Left cardiac atrium (tissue), 4 donors: ENCODE measurements around the gene KCNQ1OT1. TPM values are rescaled to one million over a fixed set of nuclear protein-coding genes. Genes with fewer than 3 reads are reported as not detected.
A peak's percentile ranks its signal among the peaks of the same experiment; 100 is the strongest.

Experiments used
- ATAC-seq, 2 donors: fragments of 200-7000 bp; cut with Tn5 transposase; one replicate each; pipeline ENCODE4 v1.9.1; 2020; ENCODE audit warnings: mild to moderate bottlenecking in 2 of 2, moderate library complexity in 2 of 2
- DNase-seq: peaks from one replicate; pipeline ENCODE4 v3.0.0-alpha.2; 2020
- intact Hi-C, 2 donors: fragments of 100-400 bp; cut with DNase I; formaldehyde crosslinking; loops; one replicate each; pipeline versions ENCODE4 v1.14.1 to v1.15.1; 2022 to 2023
- total RNA-seq, 2 donors: library from RNA; stranded (reverse); fragmentation: NEBNext Ultra II Directional; extraction: Animal tissue kit (Norgen Biotek cat#: 25700); gene quantifications; one replicate each; pipeline ENCODE4 v1.2.1, GENCODE V29; 2021
- donor health status: DM: no; HTN: yes; CAD: no.
- donor health status: DM: no; HTN: yes; CAD: no; lungs with severe emphysema.
- donor health status: DM: yes; HTN: yes; CAD: no.
- donor health status: Dilated cardiomyopathy.

KCNQ1OT1 gene
- total RNA-seq, 2 donors from 2014 or later: 0.59 to 0.81 TPM

DNA sequence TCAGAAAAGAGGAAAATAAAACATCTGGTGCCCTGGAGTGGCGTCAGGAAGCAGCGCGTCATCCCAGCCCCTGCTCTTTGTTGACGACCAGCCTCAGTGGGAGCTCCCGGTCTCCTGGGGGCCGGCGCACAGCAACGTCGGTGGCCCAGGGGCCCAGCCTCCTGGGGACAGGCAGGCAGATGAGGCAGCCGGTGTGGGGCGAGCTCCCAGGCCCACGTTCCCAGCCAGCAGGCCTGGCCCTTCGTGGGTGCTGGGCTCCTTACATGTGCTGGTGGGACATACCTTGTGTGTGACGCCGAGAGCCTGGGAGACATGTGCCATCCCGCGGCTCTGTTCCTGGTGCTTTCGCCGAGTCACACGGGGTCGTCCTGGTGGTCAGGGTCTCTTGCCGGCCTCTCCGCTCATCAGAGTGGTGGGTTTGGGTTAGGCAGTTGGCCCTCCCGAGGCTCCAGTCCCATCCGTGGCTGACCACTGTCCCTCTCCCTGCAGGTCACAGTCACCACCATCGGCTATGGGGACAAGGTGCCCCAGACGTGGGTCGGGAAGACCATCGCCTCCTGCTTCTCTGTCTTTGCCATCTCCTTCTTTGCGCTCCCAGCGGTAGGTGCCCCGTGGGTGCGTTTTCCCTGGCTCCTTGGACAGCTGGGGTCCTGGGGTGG is 116.7 kb downstream of the KCNQ1OT1 start:
- intact Hi-C loops: no loop called here
- ATAC-seq: no peak
- DNase-seq: peak; percentile 15

DNA sequence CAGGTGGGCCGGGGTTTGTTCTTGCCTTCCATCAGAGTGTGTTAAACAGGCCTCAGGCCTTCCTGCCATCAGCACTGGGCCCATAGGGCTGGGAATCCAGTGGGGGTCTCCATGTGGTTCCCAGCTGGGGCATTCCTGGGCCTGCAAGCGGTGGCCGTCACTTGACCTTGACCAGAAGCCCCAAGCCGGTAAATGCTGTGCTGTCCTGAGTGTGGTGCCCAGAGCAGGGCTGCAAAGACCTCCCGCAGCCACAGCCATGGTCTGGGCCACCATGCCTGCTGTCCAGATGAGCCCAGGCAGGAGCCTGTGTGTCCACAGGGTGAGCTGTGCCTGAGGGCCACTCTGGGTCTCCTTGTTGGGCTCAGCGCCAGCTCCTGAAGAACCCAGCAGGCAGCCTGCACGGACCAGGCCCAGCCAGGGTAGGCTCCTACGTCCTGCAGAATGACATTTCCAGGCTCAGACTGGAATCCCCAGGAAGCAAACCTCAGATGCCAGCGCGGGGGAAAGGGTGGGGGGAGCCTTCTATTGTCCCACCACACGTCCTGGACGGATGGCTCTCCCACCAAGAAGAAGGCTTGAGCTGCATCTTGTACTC is 117.3 kb downstream of the KCNQ1OT1 start:
- DNase-seq (peak; percentile 20), ATAC-seq (no peak)
- intact Hi-C loops: no loop called here

DNA sequence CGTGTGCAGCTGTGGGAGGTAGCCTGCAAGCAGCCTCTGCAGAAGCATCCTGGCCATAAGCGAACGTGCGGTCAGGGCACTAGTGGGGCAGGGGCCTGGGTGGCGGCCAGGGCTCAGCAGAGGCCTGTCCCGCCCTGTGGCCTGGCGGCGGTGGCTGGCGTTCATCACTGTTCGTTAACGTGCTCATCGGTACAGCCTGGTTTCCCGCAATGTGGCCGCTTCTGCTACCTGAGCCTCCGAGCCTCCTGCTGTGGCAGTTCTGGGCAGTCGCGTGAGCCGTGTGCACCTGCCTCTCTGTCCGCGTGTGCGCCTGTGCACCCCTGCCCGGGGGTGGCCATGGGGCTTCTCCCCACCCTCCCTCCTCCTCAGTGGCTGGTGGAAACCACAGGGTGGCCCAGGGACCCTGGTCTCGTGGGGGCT is 117.9 kb downstream of the KCNQ1OT1 start:
- DNase-seq (peak; percentile 12), ATAC-seq (no peak)
- intact Hi-C loops: no loop called here

DNA sequence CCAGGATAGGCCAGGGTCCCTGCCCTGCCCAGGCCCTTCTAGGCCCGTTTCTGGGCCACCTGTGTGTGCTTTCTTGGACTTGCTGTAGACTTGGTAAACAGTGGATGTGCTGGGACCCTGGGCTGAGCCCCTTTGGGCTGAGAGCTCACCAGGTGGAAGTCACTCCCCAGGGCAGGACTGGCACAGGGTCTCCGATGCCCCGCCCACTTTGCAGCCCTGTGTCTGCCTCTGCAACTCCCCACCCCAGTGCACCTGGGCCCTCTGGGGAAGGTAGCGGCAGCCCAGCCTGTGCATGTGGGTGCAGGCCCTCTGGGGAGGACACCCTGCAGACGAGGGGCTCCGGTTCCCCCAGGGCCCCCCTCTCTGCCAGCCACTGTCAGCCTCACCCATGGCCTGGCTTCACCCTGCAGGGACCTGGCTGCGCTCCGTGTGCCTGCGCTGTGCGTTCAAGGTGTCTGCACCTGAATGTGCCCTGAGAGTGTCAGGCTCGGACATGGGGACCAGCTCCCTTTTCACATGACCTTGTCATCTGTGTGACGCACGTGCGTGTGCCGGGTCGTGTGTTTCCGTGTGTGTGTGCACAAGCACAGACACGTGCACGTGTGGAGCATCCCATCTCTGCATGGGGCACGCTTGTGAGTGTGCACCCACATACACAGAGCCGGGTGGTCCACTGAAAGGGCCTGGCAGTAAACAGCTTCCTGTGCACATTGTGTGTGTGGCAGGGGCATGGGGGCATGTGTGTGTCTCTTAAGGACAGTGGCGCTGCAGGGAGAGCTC is 118.5 kb downstream of the KCNQ1OT1 start:
- intact Hi-C loops: no loop called here
- peak; percentile 7 for DNase-seq
- no peak for ATAC-seq

DNA sequence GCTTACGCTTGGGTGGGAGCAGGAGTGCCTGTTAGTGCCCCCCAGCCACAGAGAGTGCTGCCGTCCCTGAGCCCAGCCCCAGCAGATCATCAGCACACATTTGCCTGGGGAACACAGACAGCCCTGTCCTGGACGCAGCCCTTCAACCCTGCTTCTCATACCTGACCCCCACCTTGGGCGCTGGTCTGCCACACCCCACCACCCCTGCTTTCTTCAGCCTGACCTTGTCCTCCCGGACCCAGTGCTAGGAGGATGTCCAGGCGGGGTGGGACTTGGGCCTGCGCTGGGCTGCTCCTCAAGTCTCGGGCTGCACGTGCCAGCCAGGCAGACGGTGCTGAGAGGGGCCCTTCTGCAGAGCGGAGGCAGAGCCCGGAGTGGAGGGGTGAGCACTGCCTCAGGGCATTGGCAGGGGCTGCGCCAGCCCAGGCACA is 119.2 kb downstream of the KCNQ1OT1 start:
- DNase-seq (peak; percentile 17), ATAC-seq (no peak)
- intact Hi-C loops: no loop called here

DNA sequence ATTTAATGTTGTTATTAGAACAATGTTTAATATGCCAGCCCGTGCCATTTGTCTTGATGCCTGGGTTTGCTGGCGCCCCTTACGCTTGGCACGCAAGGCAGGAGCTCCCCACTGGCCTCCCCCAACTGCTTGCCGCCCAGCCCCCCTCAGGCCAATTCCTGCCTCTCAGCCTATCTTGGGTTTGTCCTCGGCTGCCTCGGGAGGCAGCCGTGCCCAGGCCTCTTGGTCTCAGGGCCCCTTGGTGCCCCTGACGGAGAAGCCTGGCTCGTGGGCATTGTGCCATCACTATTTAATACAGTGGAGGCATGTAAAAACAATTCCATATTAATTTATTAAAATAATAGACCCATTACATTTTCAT is 119.8 kb downstream of the KCNQ1OT1 start:
- no peak for ATAC-seq

DNA sequence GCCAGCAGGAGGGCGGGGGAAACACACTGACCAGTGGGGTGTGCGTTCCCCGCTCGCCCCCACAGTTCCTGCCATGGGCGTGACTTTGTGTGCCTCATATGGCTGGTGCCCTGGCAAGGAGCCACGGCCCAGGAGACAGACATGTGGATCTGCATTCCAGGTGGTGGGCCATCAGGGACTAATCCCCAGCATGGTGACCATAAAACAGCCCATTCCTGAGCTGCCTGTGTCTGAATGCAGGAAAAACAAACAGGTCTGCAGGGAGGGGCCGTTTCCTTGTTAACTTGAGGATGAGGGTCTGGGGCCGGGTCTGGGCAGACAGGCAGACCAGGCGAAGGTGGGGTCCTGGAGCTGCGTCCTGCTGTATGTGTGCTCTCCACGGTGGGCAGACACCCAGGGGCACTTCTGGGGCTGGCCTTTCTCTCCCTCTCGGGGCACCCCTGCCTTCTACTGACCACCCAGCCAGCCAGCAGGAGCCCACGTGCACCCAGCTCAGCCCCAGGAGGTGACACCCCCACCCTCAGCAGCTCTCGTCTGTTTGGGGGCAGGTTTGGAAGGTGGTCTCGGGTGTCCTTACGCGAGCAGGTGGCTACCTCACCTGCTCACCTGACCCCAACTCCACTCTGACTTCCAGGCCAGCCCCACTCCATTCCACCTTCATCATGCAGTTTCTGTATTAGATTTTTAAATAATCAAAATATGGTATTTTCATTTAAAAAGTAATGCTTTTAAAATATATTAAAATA is 120.3 kb downstream of the KCNQ1OT1 start:
- intact Hi-C loops: no loop called here
- peak; percentile 22 for DNase-seq

More for the DNA sequence above, 119.8 kb downstream of the KCNQ1OT1 start:
- DNase-seq: no peak
- intact Hi-C loops: no loop called here

DNA sequence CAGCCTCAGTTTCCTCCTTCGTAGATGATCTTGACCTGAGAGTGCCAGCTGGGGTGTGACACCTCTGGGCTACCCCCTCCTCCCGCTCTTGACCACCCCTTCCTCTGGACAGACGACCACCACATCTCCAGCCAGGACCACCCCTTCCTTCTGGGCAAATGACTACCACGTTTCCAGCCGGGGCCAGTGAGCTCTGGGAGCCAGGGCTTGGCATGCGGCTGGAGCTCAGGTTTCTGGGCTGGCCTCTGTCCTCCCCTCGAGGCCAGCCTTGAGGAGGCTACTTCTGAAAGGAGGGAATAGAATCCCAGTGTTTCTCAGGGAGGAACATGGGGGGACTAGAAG is 120.9 kb downstream of the KCNQ1OT1 start:
- no peak for DNase-seq
- intact Hi-C loops: no loop called here

More for the DNA sequence above, 120.3 kb downstream of the KCNQ1OT1 start:
- no peak for ATAC-seq

DNA sequence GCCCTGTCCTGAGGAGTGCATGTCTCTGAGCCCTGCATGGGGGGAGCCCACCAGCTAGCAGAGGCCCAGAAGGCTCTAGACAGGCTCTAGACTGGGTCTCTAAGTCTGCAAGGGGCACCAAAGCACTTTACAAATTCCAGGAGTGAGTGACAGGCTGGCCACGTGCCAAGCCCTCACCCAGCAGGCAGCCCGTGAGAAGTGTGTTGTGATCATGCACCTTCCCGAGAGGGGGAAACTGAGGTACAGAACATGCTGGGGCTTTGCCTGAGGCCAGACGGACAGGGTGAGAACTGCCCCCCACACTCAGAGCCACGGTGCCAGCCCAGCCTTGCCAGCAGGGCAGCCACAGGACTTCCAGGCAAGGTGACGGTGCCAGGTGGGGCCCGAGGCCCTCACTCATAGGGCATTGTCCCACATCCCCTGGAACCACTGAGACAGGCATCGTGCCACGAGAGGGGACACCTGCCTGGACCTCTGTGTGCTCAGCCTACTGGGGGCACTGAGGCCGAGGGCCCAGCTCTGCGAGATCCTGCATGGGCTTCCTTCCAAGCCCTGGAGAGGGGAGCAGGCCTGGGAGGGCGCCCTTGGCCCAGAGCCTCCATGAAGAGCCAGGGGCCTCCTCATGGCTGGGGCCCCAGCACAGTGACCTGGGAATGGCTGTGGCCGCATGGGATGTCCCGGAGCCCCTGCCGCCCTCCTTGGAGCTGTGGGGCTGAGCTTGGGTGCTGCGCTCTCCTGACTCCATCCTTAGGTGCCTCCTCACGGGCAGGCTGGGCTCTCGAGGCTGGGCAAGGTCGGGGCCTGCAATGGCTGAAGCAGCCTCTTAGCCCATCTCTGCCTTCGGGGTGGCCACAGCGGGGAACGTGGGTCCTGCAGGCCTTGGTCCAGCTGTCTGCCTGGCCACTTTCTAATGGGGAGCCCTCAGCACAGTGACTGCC is 121.5 kb downstream of the KCNQ1OT1 start:
- peak; percentile 14 for DNase-seq
- no peak for ATAC-seq
- intact Hi-C loops: no loop called here

More for the DNA sequence above, 120.9 kb downstream of the KCNQ1OT1 start:
- no peak for ATAC-seq

DNA sequence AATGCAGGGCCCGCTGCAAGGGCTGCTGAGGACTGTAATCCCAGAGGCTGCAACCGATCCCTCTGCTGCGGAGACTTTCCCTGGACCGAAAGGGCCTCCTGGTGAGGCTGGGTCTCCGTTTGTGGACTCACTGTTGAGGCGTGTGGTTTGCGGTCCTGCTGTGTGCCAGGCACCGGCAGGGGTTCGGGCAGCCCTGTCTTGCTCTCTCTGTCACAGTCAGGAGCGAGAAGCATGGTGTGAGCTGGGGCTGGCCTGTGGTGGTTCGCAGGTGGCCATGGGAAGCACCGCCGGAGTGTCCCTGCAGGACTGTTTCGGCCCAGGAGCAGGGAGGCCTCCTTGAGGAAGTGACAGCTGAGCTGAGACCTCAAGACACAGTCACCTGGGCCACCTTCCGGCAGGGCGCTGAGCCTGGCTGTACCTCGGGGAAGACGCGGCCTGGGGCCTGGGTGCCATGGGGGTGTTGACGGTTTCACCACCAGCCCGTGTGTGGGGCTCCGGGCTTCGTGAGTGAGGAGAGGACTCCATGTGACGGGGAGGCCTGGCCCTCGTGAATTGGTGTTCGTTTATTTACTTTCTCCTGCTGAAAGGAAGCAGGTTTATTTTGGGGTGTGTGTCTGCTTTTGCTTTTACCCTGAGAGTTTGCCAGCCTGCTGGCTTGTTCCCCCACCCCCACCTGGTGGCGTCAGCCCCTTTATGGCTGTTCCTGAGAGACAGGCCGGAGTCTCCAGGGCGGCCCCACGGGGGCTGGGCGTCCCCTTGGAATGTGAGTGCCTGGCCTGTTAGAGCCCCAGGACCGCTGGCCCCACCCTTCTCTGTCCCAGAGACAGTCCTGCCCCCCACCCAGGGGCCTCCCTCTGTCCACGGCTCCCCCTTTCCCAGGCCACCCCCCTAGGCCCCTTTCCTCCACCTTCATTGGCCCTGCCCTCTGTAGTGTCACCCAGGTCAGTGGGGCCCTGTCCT is 122.5 kb downstream of the KCNQ1OT1 start:
- ATAC-seq (no peak), DNase-seq (peak; percentile 21)
- intact Hi-C loops: no loop called here

DNA sequence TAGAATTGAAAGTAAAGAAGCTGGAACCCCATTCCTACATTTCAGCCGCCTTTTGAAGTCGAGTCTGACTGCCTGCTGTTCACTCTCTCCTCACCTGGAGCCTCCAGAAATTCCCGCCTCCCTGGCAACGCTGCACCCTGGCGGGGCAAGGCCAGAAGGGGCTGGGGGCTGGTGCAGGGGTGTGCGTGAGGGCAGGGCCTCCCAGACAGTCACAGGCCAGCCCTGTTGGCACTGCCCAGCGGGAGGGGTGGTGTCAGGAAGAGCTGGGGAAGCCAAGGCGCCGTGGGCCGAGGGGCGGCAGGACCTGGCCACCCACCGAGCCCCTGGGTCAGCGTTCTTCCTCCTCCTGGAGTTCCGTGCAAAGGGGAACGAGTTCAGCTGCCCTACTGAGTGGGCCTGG is 123.2 kb downstream of the KCNQ1OT1 start:
- intact Hi-C loops: no loop called here

DNA sequence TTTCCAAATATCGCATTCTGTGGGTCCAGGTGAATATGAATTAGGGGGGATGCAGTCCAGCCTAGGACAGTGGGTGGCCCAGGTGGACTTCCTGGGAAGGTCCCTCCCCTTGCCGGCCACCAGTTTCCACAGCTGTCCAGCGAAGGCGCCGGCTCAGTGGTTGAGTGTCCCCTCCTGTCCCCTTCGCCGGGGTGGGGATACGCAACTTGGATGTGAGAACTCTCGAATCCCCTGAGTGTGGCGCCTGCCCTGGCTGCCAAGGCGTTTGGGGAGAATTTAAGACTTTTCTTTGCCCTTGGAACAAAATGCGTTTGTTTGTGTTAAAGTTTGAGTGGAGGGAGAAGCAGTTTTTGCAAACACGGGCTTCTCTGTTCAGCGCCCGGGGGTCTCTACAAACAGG is 123.7 kb downstream of the KCNQ1OT1 start:
- DNase-seq (no peak), ATAC-seq (no peak)
- intact Hi-C loops: no loop called here

More for the DNA sequence above, 123.2 kb downstream of the KCNQ1OT1 start:
- no peak for ATAC-seq
- DNase-seq: no peak

DNA sequence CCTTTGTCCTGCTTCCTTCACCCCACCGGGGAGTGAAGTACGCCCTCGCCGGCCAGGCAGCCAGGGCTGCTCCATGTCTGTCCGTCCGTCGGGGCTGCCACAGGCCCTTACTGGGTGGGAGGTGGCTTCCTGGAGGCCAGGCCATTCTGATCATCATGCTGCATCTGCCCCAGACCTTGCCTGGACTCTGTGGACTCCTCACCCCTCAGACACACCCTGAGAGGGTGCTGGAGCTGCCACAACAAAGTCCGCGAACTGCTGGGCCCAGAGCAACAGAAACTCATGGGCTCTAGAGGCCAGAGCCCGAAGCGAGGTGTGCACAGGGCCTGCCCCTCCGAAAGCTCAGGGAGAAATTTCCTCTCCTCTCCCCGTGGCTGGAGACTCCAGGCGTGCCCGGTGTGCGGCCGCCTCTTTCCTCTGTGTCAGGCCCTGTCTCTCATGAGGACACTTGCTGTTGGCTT is 124.2 kb downstream of the KCNQ1OT1 start:
- intact Hi-C loops: no loop called here
- DNase-seq (no peak), ATAC-seq (no peak)

DNA sequence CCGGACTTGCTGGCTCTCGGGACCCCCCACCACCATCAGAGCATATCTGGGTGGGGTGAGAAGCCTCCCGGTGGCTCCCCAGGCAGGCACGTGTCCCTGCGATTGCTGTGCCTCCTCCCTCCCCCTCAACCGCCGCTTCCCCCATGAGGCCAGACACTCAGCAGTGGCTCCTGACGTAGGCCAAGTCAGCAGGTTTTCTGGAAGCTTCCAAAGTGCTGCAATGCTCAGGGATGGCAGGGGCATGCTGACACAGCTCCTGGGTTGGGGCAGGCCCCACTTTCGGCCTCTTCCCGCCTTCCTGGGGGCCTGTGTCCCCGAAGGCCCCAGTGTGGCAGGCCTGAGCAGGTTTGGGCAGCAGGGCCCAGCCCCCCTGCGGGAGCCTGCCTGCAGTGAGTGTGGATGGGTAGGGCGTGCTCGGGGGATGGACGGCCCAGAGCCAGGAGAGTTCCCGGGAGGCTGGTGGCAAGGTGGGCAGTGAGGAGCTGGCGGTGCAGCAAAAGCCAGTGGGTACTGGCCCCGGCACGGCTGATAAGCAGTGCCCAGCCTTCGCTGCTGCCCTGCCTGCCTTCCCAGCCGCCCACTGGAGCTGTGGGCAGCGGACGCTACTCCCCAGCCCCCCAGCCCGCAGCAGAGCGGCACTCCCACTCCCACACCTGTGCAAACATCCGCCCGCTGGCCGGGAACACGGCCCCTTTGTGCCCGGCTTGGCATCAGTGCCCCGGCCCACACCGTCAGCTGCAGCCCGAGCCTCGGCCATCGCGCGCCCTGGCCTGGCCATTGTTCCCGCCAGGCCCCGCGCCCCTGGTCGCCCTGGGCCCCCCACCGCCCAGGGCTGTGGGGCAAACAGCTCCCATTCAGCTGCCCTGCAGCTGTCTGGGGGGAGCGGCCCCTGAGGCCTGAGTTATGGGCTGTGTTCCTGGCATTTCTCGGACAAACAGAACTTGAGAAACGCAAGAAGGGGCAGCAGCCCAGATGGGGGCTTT is 125.0 kb downstream of the KCNQ1OT1 start:
- no peak for ATAC-seq
- intact Hi-C loops: no loop called here

DNA sequence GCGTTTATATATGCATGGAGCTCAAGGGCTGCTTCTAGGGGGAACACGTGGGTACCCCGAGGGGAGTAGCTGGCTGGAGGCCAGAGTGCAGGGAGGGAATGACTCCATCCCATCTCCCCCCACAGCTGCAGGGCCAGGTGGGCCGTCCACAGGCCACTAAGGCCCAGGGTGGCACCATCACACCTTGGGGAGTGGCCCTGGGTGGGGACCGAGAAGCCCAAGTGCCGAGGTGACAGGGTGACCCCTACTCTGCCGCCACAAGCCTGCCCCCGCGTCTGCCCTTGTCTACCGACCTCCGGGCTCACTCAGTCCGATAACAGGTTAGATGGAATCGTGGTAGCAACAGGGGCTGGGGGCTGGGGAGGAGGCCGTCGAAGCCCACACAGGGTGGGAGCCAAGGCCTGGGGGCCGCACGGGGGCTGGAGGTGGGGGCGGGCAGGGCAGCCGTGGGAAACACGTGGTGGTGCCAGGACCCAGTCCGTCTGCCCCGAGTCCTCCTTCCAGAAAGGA is 125.7 kb downstream of the KCNQ1OT1 start:
- no peak for DNase-seq
- intact Hi-C loops: no loop called here
- ATAC-seq: no peak

More for the DNA sequence above, 125.0 kb downstream of the KCNQ1OT1 start:
- DNase-seq: peak; percentile 18
